ENCODE results near the gene SSH3.

SSH3 gene

GRCh38 chr11:67280788-67281551 lies 22.4 kb upstream of the SSH3 start:
- DNase-seq: no peak

GRCh38 chr11:67281552-67282150 lies 21.7 kb upstream of the SSH3 start:
- DNase-seq: no peak

GRCh38 chr11:67282155-67282875 lies 21.0 kb upstream of the SSH3 start:
- no peak for DNase-seq

- DNase-seq: no peak
Measured at GRCh38 chr11:67282876-67283371, 20.4 kb upstream of the SSH3 start.

DNA sequence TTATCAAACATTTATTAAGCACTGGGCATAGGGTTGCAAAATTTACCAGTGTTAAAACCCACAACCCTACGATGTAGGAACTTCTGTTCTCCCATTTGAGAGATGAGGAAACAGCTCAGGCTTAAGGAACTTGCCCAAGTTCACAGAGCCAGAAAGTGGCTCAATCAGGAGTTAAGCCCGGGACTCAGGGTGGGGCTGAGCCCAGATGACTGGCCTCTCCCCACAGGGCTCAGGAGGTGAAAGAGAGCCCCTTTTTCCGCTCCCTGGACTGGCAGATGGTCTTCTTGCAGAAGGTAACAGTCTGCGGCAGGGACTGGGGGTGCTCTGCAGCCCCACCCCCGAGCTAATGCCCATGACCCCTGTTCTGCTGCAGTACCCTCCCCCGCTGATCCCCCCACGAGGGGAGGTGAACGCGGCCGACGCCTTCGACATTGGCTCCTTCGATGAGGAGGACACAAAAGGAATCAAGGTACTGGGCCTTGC lies 19.8 kb upstream of the SSH3 start:
- no peak for DNase-seq

DNA sequence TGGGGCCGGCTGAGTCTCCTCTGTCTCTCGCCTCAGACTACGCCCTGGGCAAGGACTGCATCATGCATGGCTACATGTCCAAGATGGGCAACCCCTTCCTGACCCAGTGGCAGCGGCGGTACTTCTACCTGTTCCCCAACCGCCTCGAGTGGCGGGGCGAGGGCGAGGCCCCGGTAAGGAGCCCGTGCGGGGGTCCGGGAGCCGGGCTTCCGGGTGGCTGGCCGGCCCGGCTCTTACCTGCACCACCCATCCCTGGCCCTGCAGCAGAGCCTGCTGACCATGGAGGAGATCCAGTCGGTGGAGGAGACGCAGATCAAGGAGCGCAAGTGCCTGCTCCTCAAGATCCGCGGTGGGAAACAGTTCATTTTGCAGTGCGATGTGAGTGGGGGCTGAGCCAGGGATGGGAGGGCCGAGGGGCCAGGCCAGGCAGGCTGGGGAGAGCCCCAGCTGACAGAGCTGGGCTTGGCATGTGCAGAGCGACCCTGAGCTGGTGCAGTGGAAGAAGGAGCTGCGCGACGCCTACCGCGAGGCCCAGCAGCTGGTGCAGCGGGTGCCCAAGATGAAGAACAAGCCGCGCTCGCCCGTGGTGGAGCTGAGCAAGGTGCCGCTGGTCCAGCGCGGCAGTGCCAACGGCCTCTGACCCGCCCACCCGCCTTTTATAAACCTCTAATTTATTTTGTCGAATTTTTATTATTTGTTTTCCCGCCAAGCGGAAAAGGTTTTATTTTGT lies 18.4 kb upstream of the SSH3 start:
- no peak for DNase-seq

- no peak for DNase-seq
Measured at GRCh38 chr11:67285541-67286498, 17.5 kb upstream of the SSH3 start.

DNA sequence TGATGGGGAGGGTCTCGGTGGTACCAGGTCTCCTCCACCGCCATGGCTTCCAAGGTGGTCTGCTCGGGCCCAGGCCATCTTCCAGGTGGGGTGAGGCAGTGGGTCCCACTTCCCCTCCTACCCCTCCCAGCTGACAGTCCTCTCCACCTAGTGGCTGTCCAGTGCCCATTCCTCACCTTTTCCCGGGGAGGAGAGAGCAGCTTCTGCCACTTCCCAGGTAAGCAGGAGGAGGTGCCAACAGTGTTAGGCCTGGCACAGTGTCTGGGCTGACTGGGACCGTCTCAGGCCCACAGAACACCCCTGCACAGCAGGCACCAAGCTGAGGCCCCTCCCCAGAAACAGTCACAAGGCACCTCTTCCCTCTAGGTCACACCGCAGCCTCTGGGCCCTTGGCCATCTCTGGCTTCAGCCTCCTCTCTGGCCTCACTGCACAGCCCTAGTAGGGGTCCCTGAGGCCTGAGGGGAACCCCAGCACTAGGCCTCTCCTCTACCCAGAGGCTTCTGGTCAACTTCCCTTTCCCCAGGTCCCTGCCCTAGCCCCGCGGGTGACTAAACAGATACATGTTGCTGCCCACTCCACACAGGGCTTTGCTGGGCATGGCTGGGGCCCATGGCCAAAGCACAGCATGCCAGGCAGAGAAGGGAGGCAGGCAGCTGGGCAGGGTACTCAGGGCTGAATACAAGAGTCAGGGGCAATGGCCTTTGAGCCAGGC lies 16.6 kb upstream of the SSH3 start:
- no peak for DNase-seq

- DNase-seq: no peak
Measured at GRCh38 chr11:67287355-67288197, 15.8 kb upstream of the SSH3 start.

GRCh38 chr11:67288198-67288451 lies 15.2 kb upstream of the SSH3 start:
- DNase-seq: no peak

GRCh38 chr11:67288452-67289225 lies 14.7 kb upstream of the SSH3 start:
- DNase-seq: peak; percentile 78 to 86

DNA sequence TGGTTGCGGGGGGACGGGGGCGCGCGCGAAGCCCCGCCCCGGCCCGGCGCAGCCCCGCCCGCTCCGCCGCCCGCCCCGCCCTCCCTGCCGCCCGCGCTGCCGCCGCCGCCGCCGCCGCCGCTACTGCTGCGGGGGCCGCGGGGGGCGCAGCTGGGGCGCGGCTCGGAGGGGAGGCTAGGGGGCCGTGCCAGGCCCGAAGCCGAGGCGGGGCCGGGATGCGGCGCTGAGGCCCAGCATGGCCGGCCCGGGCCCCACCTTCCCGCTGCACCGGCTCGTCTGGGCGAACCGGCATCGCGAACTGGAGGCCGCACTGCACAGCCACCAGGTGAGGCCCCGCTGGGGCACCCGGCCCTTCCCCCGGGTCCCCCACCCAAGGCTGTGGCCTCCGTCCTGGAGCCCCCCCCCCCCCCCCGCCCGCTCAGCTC lies 14.1 kb upstream of the SSH3 start, which contains the start of gene ANKRD13D:
TSS of gene ANKRD13D (plus strand) at position 78 of the 425 bp plus-strand sequence. CDS start at position 236, 158 bp downstream.
- DNase-seq: no peak

- no peak for DNase-seq
Measured at GRCh38 chr11:67289651-67290479, 13.5 kb upstream of the SSH3 start.

GRCh38 chr11:67290801-67291200 lies 12.5 kb upstream of the SSH3 start:
- no peak for DNase-seq

- no peak for DNase-seq
Measured at GRCh38 chr11:67291481-67292381, 11.6 kb upstream of the SSH3 start.

- no peak for DNase-seq
Measured at GRCh38 chr11:67292671-67293070, 10.7 kb upstream of the SSH3 start.

GRCh38 chr11:67293090-67293489 lies 10.2 kb upstream of the SSH3 start:
- DNase-seq: no peak

All from activated CD4-positive, alpha-beta T cell treated with anti-CD3 and anti-CD28 coated beads for 4 hours (primary cell).